Erythroblast (primary cell): ENCODE data around the gene N4BP3.

Experiments
- GATA1 ChIP-seq: IDR thresholded peaks from 2 replicates; pipeline ENCODE4 v1.6.1; 2011; ENCODE audit warnings: low read depth, mild to moderate bottlenecking, control low read depth, low read length, moderate library complexity
- POLR2A ChIP-seq: IDR thresholded peaks from 2 replicates; pipeline ENCODE4 v1.6.1; 2011; ENCODE audit warnings: mild to moderate bottlenecking, low read length

DNA sequence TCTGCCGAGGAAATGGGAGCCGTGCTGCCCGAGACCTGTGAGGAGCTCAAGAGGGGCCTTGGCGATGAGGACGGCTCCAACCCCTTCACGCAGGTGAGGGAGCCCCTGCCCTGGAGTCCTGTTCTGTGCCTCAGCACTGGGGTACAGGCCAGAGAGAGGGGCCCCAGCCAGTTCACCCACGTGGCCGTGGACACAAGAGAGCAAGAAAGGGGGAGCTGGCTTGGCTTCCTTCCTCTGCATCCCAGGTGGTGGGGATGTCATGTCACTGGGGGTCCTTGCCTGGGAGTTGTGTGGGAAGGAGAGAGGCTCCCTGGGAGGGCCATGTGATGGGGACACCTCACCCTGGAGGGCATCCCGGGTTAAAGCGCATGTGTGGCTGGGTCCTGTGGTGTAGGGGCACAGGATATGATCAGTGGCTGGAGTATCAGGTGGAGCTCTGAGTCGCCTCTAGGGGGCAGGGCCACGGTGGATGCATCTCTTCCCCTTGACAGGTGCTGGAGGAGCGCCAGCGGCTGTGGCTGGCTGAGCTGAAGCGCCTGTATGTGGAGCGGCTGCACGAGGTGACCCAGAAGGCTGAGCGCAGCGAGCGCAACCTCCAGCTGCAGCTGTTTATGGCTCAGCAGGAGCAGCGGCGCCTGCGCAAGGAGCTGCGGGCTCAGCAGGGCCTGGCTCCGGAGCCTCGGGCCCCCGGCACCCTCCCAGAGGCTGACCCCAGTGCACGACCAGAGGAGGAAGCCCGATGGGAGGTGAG is 7.5 kb downstream of the N4BP3 start:
- no peak for TF ChIP-seq POLR2A
- no peak for TF ChIP-seq GATA1
